ENCODE results near the gene POLN.

GRCh38 chr4:2048831-2049230 is 193.1 kb downstream of the POLN start:
- TF ChIP-seq CTCF (conservative IDR thresholded peaks at IDR 0.05; ENCODE audit: low read depth in 2 of 2) (no peak), NANOG (IDR thresholded peaks at IDR 0.05; ENCODE audit: borderline replicate concordance) (no peak)
